ENCODE data around the gene LAMC2.
"Not testable (repeated sequence)": the region's sequence is repeated elsewhere in the genome, so short reads cannot be mapped to it uniquely, and the experiment has no call there.

Gene LAMC2

GRCh38 chr1:183263886-183264602 lies 78.0 kb downstream of the LAMC2 start:
- no peak for DNase-seq (ENCODE audit: low spot score)

- DNase-seq (ENCODE audit: low spot score): peak; percentile 30
These were observed 81.8 kb downstream of the LAMC2 start for GRCh38 chr1:183267646-183268431.

GRCh38 chr1:183270541-183271141 lies 84.6 kb downstream of the LAMC2 start:
- no peak for DNase-seq (ENCODE audit: low spot score)

GRCh38 chr1:183272390-183272848 lies 86.4 kb downstream of the LAMC2 start:
- DNase-seq (ENCODE audit: low spot score): peak; percentile 40

GRCh38 chr1:183273300-183273699 lies 87.2 kb downstream of the LAMC2 start:
- DNase-seq (ENCODE audit: low spot score): peak; percentile 39

- not testable (repeated sequence) for DNase-seq (ENCODE audit: low spot score)
These were observed 87.9 kb downstream of the LAMC2 start for GRCh38 chr1:183273984-183274383.

GRCh38 chr1:183274836-183275235 lies 88.8 kb downstream of the LAMC2 start:
- DNase-seq (ENCODE audit: low spot score): no peak

GRCh38 chr1:183275322-183275721 lies 89.3 kb downstream of the LAMC2 start:
- no peak for DNase-seq (ENCODE audit: low spot score)

- DNase-seq (ENCODE audit: low spot score): no peak
These were observed 90.5 kb downstream of the LAMC2 start for GRCh38 chr1:183276386-183277080.

- DNase-seq (ENCODE audit: low spot score): no peak
These were observed 92.0 kb downstream of the LAMC2 start for GRCh38 chr1:183277821-183278738.

- peak; percentile 53 for DNase-seq (ENCODE audit: low spot score)
These were observed 92.9 kb downstream of the LAMC2 start for GRCh38 chr1:183278739-183279591.

GRCh38 chr1:183279835-183280234 lies 93.8 kb downstream of the LAMC2 start:
- no peak for DNase-seq (ENCODE audit: low spot score)

GRCh38 chr1:183281039-183281438 lies 95.0 kb downstream of the LAMC2 start:
- no peak for DNase-seq (ENCODE audit: low spot score)

GRCh38 chr1:183281553-183282091 lies 95.6 kb downstream of the LAMC2 start:
- peak; percentile 78 for DNase-seq (ENCODE audit: low spot score)

GRCh38 chr1:183282101-183282855 lies 96.2 kb downstream of the LAMC2 start:
- DNase-seq (ENCODE audit: low spot score): no peak

GRCh38 chr1:183283286-183283685 lies 97.2 kb downstream of the LAMC2 start:
- DNase-seq (ENCODE audit: low spot score): no peak

GRCh38 chr1:183284086-183284485 lies 98.0 kb downstream of the LAMC2 start:
- no peak for DNase-seq (ENCODE audit: low spot score)

- DNase-seq (ENCODE audit: low spot score): no peak
These were observed 99.2 kb downstream of the LAMC2 start for GRCh38 chr1:183285256-183285655.

- no peak for DNase-seq (ENCODE audit: low spot score)
These were observed 99.7 kb downstream of the LAMC2 start for GRCh38 chr1:183285746-183286145.

Measured in LoVo (cell line).